Measurements from ENCODE around the gene TENM4. TPM values are rescaled to one million over a fixed set of nuclear protein-coding genes. Genes with fewer than 3 reads are reported as not detected.

TENM4 gene
- total RNA-seq, 4 donors from 2014 or later: 0.02 to 0.82 (median 0.23) TPM

DNA sequence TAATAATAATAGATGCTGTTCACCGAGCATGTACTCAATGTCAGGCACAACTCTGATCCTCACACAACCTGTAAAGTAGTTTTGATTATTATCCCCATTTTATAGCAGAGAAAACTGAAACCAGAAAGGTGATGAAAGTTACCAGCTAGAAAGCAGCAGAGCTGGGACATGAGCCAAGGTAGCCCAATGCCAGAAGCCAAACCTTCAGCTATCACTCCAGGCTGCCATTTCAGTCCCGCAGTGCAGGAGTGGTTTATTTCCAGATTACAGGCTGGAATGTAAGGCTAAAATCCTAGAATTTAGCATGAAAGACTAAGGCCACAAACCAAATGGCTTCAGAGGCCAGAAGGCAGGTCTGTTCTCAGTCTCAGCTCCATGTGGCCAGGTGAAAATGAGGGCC, 108.8 kb downstream of the TENM4 start:
- peaks cover 0 to 3% of the 10 kb centered on the region in 2 donors for H3K4me1 ChIP-seq
- ATAC-seq (no peak), DNase-seq (no peak)
- in situ Hi-C loops (cut with MboI; ENCODE audit: low sequenced_read_pairs in 4 of 4): no loop called here
- intact Hi-C loops (cut with DNase I; ENCODE audit: low total_unique reads): no loop called here
- no peak overlapping the region for H3K27ac ChIP-seq
- no peaks in the 10 kb centered on the region for H3K27me3 ChIP-seq
- TF ChIP-seq, protein P1, sequence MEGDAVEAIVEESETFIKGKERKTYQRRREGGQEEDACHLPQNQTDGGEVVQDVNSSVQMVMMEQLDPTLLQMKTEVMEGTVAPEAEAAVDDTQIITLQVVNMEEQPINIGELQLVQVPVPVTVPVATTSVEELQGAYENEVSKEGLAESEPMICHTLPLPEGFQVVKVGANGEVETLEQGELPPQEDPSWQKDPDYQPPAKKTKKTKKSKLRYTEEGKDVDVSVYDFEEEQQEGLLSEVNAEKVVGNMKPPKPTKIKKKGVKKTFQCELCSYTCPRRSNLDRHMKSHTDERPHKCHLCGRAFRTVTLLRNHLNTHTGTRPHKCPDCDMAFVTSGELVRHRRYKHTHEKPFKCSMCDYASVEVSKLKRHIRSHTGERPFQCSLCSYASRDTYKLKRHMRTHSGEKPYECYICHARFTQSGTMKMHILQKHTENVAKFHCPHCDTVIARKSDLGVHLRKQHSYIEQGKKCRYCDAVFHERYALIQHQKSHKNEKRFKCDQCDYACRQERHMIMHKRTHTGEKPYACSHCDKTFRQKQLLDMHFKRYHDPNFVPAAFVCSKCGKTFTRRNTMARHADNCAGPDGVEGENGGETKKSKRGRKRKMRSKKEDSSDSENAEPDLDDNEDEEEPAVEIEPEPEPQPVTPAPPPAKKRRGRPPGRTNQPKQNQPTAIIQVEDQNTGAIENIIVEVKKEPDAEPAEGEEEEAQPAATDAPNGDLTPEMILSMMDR (IDR thresholded peaks at IDR 0.05 in 4 of 5, conservative IDR thresholded peaks at IDR 0.05 in 1 of 5): no peak
- no peak for TF ChIP-seq POLR2A (IDR thresholded peaks at IDR 0.05)
- H3K9me3 ChIP-seq: no peaks in the 10 kb centered on the region
- no peak overlapping the region for H3K4me3 ChIP-seq
- H3K36me3 ChIP-seq: no peaks in the 10 kb centered on the region

DNA sequence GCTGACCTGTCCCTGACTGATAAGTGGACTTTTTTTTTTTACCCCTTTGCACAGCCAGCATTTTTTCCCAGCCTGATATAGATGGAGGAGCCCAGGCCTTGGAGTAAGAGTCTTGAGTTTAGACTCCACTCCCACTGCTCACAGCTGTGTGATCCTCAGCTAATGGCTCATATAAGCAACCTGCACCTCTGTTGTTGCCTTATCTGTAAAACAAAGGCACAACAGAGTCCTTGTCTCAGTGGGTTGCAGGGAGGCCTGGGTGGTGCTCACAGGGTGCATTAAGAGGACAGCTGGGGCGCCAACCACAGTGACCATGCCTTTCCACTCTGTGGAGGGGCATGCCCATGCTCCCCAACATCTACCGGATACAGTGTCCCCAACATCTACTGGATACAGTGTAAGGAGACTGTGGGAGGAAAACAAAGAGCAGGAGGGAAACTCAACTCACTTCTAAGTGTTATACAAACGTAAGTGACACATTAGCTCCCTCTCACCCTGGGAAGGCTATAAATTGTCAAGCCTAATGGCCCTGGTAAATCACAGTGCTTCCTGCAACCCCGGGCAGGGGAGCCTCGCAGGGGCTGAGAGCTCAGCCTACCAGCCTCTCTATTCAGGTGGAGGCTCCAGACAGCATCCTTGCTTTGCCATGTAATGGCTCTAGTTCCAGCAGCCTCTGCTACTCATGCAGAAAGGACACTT, 109.5 kb downstream of the TENM4 start:
- in situ Hi-C loops (cut with MboI; ENCODE audit: low sequenced_read_pairs in 4 of 4) (no loop called here), intact Hi-C loops (cut with DNase I; ENCODE audit: low total_unique reads) (no loop called here)
- no peaks in the 10 kb centered on the region for H3K36me3 ChIP-seq
- H3K27ac ChIP-seq: no peak overlapping the region
- TF ChIP-seq POLR2A (IDR thresholded peaks at IDR 0.05): no peak
- TF ChIP-seq, protein P1 (IDR thresholded peaks at IDR 0.05 in 4 of 5, conservative IDR thresholded peaks at IDR 0.05 in 1 of 5): no peak
- peaks cover 0 to 3% of the 10 kb centered on the region in 2 donors for H3K4me1 ChIP-seq
- DNase-seq (no peak), ATAC-seq (no peak)
- no peaks in the 10 kb centered on the region for H3K9me3 ChIP-seq
- H3K27me3 ChIP-seq: no peaks in the 10 kb centered on the region
- H3K4me3 ChIP-seq: no peak overlapping the region

DNA sequence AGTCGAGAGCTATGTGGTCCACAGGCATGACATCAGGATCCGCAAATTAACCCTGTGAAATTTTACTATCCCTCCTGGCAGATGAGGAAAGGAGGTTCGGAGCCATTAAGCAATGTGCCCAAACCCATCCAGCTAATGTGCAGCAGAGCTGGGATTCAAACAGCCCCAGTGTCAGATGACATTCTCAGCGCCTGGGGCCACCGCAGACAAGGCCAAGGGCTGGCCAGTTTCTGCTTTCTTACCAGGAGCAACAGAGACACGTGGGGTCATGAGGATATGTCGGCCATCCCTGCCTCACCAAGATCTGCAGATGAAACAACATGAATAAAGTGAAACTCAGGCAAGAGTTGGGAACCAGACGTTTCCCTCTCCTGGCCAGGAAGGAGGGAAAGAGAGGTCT, 110.2 kb downstream of the TENM4 start:
- no peaks in the 10 kb centered on the region for H3K9me3 ChIP-seq
- intact Hi-C loops (cut with DNase I; ENCODE audit: low total_unique reads) (no loop called here), in situ Hi-C loops (cut with MboI; ENCODE audit: low sequenced_read_pairs in 4 of 4) (no loop called here)
- no peaks in the 10 kb centered on the region for H3K36me3 ChIP-seq
- H3K4me3 ChIP-seq: no peak overlapping the region
- TF ChIP-seq, protein P1 (IDR thresholded peaks at IDR 0.05 in 4 of 5, conservative IDR thresholded peaks at IDR 0.05 in 1 of 5): no peak
- no peak for TF ChIP-seq POLR2A (IDR thresholded peaks at IDR 0.05)
- H3K27me3 ChIP-seq: no peaks in the 10 kb centered on the region
- peaks cover 0 to 3% of the 10 kb centered on the region in 2 donors for H3K4me1 ChIP-seq
- ATAC-seq: no peak
- DNase-seq: no peak
- no peak overlapping the region for H3K27ac ChIP-seq

DNA sequence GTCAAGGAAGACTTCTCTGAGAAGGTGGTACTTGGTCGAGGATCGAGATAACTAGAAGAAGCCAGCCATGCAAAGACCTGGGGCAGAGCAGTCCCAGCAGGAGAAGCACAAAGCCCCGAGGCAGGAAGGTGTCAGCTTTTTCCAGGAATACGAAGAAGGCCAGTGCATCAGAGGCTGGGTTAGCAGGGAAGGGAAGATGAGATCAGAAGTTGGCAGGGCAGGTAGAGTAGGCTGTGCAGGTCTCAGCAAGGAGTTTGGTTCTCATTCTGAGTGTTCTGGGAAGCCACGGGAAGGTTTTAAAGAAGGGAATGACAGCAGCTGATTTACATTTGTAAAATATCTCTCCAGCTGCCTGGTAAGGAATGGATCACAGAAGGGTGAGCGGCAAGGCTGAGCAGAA, 111.3 kb downstream of the TENM4 start:
- Histone ChIP-seq H3K4me1 (peaks cover 0 to 3% of the 10 kb centered on the region in 2 donors), H3K4me3 (no peak overlapping the region), H3K27ac (no peak overlapping the region), H3K27me3 (no peaks in the 10 kb centered on the region), H3K36me3 (no peaks in the 10 kb centered on the region), H3K9me3 (no peaks in the 10 kb centered on the region)
- no peak for DNase-seq
- intact Hi-C loops (cut with DNase I; ENCODE audit: low total_unique reads) (no loop called here), in situ Hi-C loops (cut with MboI; ENCODE audit: low sequenced_read_pairs in 4 of 4) (no loop called here)
- TF ChIP-seq, protein P1 (IDR thresholded peaks at IDR 0.05 in 4 of 5, conservative IDR thresholded peaks at IDR 0.05 in 1 of 5): no peak
- TF ChIP-seq POLR2A (IDR thresholded peaks at IDR 0.05): no peak
- ATAC-seq: no peak

DNA sequence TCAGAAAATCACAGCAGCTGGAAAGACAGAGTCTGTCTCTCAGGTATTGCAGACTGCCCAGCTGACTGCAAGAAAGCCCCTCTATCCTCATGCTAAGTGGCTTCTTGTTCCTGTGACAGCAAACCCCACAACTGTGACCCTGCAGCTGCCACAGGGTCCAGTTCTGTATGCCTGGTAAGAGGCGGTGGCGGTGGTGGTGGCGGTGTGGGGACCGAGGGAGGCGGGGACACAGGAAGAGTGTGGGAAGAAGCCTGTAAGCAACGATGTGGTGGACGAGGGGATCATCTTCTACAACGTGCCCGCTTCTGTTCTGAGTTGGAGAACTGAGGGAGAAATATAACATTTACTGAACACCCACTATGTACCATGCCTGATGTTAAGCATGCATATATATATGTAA, 112.4 kb downstream of the TENM4 start:
- ATAC-seq: no peak
- H3K27me3 ChIP-seq: no peaks in the 10 kb centered on the region
- in situ Hi-C loops (cut with MboI; ENCODE audit: low sequenced_read_pairs in 4 of 4): no loop called here

More for the DNA sequence above, 112.4 kb downstream of the TENM4 start:
- TF ChIP-seq POLR2A (IDR thresholded peaks at IDR 0.05): no peak
- TF ChIP-seq, protein P1 (IDR thresholded peaks at IDR 0.05 in 4 of 5, conservative IDR thresholded peaks at IDR 0.05 in 1 of 5): no peak
- intact Hi-C loops (cut with DNase I; ENCODE audit: low total_unique reads): no loop called here
- no peak overlapping the region for H3K27ac ChIP-seq
- H3K9me3 ChIP-seq: no peaks in the 10 kb centered on the region
- H3K36me3 ChIP-seq: no peaks in the 10 kb centered on the region
- H3K4me3 ChIP-seq: no peak overlapping the region
- peaks cover 0 to 3% of the 10 kb centered on the region in 2 donors for H3K4me1 ChIP-seq
- DNase-seq: no peak

Data from gastrocnemius medialis (tissue), 4 donors.